Tibial nerve (tissue), 4 donors: ENCODE results near the gene PXDN. TPM values are rescaled to one million over a fixed set of nuclear protein-coding genes. Genes with fewer than 3 reads are reported as not detected.

ENCODE experiments used
- DNase-seq, 2 donors: peaks; one replicate each; pipeline ENCODE4 v3.0.0-alpha.2; 2019; ENCODE audit warnings: low spot score in 2 of 2
- H3K27ac ChIP-seq, 4 donors: fragments of 200-600 bp; sonication (generic) in 3 of 4; one replicate each; pipeline ENCODE4 v1.5.1; 2017 to 2019; ENCODE audit warnings: mild to moderate bottlenecking in 1 of 4
- H3K27me3 ChIP-seq, 2 donors: fragments of 200-600 bp; sonication (generic) in 1 of 2; one replicate each; pipeline versions ENCODE4 v1.5.1 to v1.6.0; 2017 to 2019
- H3K36me3 ChIP-seq, 3 donors: fragments of 200-600 bp; sonication (generic); one replicate each; pipeline ENCODE4 v1.5.1; 2018 to 2019
- H3K4me1 ChIP-seq, 4 donors: fragments of 200-600 bp; sonication (generic) in 3 of 4; one replicate each; pipeline ENCODE4 v1.5.1; 2017 to 2019
- H3K4me3 ChIP-seq, 4 donors: fragments of 200-600 bp; sonication (generic) in 3 of 4; one replicate each; pipeline ENCODE4 v1.5.1; 2017 to 2019; ENCODE audit warnings: mild to moderate bottlenecking in 1 of 4, moderate library complexity in 1 of 4
- H3K9me3 ChIP-seq, 4 donors: fragments of 200-600 bp; sonication (generic) in 3 of 4; one replicate each; pipeline ENCODE4 v1.5.1; 2017 to 2019
- EP300 ChIP-seq, 2 donors: sonication (generic); formaldehyde crosslinking; IDR thresholded peaks; one replicate each; pipeline ENCODE4 v1.6.1; 2017; ENCODE audit warnings: antibody characterized with exemption in 2 of 2, mild to moderate bottlenecking in 1 of 2
- POLR2A ChIP-seq, 2 donors: fragments of 450-650 bp; IDR thresholded peaks; one replicate each; pipeline ENCODE4 v1.6.1; 2017; ENCODE audit warnings: antibody characterized with exemption in 2 of 2, mild to moderate bottlenecking in 2 of 2, moderate library complexity in 2 of 2
- WGBS, 2 donors: methylation state at CpG; one replicate each; pipeline ENCODE4 v1.1.5; 2018; 5-methylcytosine and 5-hydroxymethylcytosine counted together
- total RNA-seq, 4 donors: library from RNA; depleted of rRNA; stranded (reverse); fragments of >200 nt; gene quantifications; one replicate each; pipeline ENCODE4 v1.1.0, GENCODE V29; 2016
- TF ChIP-seq, protein P1 (sequence below), 5 experiments: fragments of 200-600 bp in 3 of 5; fragments of 450-650 bp in 2 of 5; sonication (generic) in 3 of 5; IDR thresholded peaks; one replicate each; pipeline ENCODE4 v1.5.1; 2016 to 2019; ENCODE audit warnings: antibody characterized with exemption in 5 of 5, mild to moderate bottlenecking in 3 of 5, moderate library complexity in 2 of 5

Gene PXDN
- total RNA-seq, 4 donors from 2014 or later: 40.4 to 72.6 (median 52.4) TPM

DNA sequence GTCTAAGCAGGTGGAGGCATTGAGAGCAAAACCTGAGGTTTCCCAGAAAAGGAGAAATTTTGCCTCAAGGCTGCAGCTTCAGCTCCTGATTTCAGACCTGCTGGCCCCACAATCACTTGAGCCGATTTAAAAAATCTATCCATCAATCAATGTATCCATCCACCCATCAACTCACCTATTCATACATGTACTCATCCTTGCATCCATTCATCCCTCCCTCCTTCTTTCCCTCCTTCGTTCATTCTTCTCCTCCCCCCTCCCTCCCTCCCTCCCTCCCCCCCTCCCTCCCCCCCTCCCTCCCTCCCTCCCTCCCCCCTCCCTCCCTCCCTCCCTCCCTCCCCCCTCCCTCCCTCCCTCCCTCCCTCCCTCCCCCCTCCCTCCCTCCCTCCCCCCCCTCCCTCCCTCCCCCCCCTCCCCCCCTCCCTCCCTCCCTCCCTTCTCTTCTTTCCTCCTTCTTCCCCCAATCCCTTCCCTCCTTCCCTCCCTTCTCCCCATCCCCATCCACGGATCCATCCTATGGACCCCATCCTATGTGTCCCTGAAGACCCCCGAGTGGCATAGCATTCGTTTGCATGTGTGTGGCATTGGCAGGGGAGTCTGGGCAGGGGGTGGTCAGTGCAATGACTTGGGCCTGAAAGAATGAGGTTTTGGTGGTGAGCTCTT, 6.1 kb upstream of the PXDN start:
- WGBS, 2 donors: 18 to 26% methylated on average over 5 of the region's 5 CpGs
- Histone ChIP-seq H3K27ac (no peak overlapping the region), H3K4me1 (peaks cover 0 to 7% (median 2%) of the 10 kb centered on the region in 4 donors)

DNA sequence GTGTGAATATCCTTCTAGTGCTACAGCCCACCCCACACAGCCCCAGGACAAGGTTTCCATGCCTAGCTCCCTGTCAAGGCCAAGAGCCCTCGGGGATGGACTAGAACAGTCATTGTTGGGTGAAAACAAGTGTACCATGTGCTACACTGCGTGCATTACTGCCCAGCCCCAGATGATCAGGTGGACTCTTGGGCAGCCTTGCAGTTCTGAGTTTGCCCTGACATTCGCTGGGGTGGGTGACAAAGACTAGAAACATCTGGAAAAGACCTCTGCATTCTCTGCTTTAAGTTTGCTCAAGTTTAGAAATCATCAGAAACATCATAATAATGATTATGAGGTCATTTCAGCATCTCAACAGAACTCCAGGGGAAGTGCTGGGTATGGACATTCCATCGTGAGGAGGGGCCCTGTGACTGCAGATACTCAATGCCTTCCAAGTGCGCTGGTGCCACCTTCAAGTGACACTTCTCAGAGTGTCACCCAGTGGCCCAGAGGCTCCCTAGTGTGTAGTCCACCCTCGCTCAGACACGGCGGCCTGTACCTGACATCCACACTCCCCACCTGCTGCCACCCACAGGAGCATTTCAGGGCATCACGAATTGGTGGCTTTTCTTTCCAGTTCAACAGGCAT, 5.3 kb upstream of the PXDN start:
- peaks cover 0 to 4% (median 0%) of the 10 kb centered on the region in 4 donors for H3K9me3 ChIP-seq
- H3K27me3 ChIP-seq: peaks cover 0 to 3% of the 10 kb centered on the region in 2 donors
- H3K36me3 ChIP-seq: no peaks in the 10 kb centered on the region
- no peak overlapping the region for H3K4me3 ChIP-seq
- no peak for TF ChIP-seq POLR2A (IDR thresholded peaks at IDR 0.05)
- no peak overlapping the region for H3K27ac ChIP-seq
- H3K4me1 ChIP-seq: peaks cover 0 to 14% (median 6%) of the 10 kb centered on the region in 4 donors
- WGBS, 2 donors: 85 to 89% methylated on average over 9 of the region's 9 CpGs
- no peak for DNase-seq

More for the DNA sequence above, 6.1 kb upstream of the PXDN start:
- H3K4me3 ChIP-seq: no peak overlapping the region
- TF ChIP-seq, protein P1, sequence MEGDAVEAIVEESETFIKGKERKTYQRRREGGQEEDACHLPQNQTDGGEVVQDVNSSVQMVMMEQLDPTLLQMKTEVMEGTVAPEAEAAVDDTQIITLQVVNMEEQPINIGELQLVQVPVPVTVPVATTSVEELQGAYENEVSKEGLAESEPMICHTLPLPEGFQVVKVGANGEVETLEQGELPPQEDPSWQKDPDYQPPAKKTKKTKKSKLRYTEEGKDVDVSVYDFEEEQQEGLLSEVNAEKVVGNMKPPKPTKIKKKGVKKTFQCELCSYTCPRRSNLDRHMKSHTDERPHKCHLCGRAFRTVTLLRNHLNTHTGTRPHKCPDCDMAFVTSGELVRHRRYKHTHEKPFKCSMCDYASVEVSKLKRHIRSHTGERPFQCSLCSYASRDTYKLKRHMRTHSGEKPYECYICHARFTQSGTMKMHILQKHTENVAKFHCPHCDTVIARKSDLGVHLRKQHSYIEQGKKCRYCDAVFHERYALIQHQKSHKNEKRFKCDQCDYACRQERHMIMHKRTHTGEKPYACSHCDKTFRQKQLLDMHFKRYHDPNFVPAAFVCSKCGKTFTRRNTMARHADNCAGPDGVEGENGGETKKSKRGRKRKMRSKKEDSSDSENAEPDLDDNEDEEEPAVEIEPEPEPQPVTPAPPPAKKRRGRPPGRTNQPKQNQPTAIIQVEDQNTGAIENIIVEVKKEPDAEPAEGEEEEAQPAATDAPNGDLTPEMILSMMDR (IDR thresholded peaks at IDR 0.05): no peak
- TF ChIP-seq EP300 (IDR thresholded peaks at IDR 0.05) (no peak), POLR2A (IDR thresholded peaks at IDR 0.05) (no peak)
- DNase-seq: no peak
- peaks cover 0 to 8% (median 0%) of the 10 kb centered on the region in 4 donors for H3K9me3 ChIP-seq
- peaks cover 0 to 6% of the 10 kb centered on the region in 2 donors for H3K27me3 ChIP-seq
- H3K36me3 ChIP-seq: no peaks in the 10 kb centered on the region

DNA sequence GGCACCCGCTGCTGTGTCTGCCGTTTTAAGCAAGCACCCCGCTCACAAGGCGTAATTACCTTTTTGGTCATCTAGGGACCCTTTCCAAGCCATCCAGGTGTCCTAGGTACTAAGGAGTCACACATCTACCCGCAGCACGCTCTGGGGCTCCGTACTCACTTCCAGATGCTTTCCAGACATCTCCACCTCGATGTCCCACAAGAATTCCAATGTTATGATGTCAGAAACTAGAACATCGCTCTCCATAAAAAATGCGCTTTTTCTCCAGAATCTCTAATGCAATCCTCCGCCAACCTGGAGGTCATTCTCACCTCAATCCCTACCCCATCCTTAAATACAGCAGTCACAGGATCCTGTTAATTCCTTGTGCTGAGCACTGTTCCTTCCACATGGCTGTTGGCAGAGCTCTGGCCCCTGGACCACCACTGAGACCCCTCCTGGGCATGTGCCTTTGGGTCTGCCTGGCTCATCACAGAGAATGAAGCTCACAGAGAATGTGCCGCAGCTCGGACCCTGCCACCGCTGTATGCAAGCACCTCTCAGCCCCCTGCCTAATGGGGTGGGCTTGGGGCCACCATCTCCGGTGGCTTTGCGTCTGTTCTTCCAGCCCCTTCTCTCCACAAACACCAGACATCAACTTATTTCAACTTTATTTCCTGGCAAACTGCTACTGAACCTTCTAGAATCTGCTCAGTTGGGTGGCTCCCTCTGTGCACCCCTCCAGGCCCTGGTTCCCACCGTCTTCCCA, 4.6 kb upstream of the PXDN start:
- Histone ChIP-seq H3K4me3 (no peak overlapping the region), H3K9me3 (no peaks in the 10 kb centered on the region), H3K27me3 (no peaks in the 10 kb centered on the region), H3K36me3 (no peaks in the 10 kb centered on the region), H3K4me1 (peaks cover 0 to 16% (median 6%) of the 10 kb centered on the region in 4 donors), H3K27ac (no peak overlapping the region)
- WGBS, 2 donors: 66 to 76% methylated on average over 17 of the region's 17 CpGs
- no peak for DNase-seq
- TF ChIP-seq POLR2A (IDR thresholded peaks at IDR 0.05) (no peak), EP300 (IDR thresholded peaks at IDR 0.05) (no peak)
- TF ChIP-seq, protein P1 (IDR thresholded peaks at IDR 0.05): no peak

DNA sequence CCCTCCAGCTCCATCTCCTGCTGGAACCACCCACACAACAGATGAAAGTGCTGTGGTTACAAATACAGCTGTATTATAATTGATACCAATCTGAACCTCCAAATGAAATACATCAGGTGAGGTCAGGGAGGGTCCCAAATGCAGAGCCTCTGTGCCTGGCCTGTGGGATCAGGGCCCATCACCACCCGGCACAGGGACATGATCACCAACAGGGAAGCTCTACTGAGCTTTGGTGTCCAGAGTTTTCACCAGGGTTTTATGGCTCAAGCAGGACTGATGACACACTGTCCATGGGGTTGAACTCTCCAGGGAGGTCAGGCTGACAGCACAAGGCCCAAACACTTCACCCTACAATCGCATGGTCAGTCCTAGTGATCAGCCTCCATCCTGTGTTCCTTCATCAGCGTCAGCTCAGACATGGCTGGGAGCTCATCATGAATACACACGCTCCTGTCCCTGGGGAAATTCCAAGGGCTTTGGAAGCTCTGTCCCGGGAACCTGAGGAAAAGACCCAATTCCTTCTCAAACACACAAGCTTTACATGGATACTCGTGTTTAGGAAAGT, 3.9 kb upstream of the PXDN start:
- DNase-seq: no peak
- H3K36me3 ChIP-seq: no peaks in the 10 kb centered on the region
- peaks cover 0 to 16% (median 6%) of the 10 kb centered on the region in 4 donors for H3K4me1 ChIP-seq
- H3K27me3 ChIP-seq: no peaks in the 10 kb centered on the region
- WGBS, 2 donors: 63 to 73% methylated on average over 6 of the region's 6 CpGs
- H3K9me3 ChIP-seq: no peaks in the 10 kb centered on the region
- no peak overlapping the region for H3K4me3 ChIP-seq
- TF ChIP-seq POLR2A (IDR thresholded peaks at IDR 0.05): no peak
- TF ChIP-seq, protein P1 (IDR thresholded peaks at IDR 0.05): no peak
- no peak for TF ChIP-seq EP300 (IDR thresholded peaks at IDR 0.05)
- no peak overlapping the region for H3K27ac ChIP-seq

DNA sequence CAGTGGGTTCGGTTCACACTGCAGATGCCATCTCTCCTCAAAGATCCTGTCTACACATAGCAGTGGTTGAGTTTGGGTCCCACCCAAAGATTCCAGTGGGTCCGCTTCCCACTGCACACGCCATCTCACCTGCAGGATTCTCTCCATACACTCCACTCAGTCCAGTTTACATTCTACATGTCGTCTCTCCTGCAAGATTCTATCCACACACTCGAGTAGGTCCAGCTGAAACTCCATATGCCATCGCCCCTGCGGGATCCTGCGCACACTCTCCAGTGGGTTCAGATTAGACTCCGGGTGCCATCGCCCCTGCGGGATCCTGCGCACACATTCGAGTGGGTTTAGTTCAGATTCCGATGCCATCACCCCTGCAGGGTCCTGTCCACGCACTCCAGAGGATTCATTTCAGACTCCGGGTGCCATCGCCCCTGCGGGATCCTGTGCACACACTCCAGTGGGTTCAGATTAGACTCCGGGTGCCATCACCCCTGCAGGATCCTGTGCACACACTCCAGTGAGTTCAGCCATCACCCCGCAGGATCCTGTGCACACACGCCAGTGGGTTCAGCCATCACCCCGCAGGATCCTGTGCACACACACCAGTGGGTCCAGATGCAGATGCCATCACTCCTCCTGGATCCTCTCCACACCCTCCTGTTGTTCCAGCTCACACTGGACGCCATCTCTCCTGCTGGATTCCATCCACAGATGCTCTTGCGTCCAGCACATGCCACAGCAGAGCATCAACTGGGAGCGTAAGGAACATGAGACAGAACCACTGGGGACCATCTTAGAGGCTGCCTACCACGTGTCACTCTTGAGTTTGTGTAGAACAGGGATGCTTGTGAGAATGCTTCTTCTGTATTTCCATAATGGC, 3.0 kb upstream of the PXDN start:
- no peak overlapping the region for H3K27ac ChIP-seq
- peaks cover 0 to 25% (median 9%) of the 10 kb centered on the region in 4 donors for H3K4me1 ChIP-seq
- TF ChIP-seq, protein P1 (IDR thresholded peaks at IDR 0.05): no peak
- TF ChIP-seq POLR2A (IDR thresholded peaks at IDR 0.05) (no peak), EP300 (IDR thresholded peaks at IDR 0.05) (no peak)
- H3K4me3 ChIP-seq: no peak overlapping the region
- no peak for DNase-seq
- no peaks in the 10 kb centered on the region for H3K36me3 ChIP-seq
- H3K9me3 ChIP-seq: no peaks in the 10 kb centered on the region
- H3K27me3 ChIP-seq: no peaks in the 10 kb centered on the region
- WGBS, 2 donors: 85 to 86% methylated on average over 26 of the region's 26 CpGs
